ENCODE measurements around the gene SMIM29.

SMIM29 gene

DNA sequence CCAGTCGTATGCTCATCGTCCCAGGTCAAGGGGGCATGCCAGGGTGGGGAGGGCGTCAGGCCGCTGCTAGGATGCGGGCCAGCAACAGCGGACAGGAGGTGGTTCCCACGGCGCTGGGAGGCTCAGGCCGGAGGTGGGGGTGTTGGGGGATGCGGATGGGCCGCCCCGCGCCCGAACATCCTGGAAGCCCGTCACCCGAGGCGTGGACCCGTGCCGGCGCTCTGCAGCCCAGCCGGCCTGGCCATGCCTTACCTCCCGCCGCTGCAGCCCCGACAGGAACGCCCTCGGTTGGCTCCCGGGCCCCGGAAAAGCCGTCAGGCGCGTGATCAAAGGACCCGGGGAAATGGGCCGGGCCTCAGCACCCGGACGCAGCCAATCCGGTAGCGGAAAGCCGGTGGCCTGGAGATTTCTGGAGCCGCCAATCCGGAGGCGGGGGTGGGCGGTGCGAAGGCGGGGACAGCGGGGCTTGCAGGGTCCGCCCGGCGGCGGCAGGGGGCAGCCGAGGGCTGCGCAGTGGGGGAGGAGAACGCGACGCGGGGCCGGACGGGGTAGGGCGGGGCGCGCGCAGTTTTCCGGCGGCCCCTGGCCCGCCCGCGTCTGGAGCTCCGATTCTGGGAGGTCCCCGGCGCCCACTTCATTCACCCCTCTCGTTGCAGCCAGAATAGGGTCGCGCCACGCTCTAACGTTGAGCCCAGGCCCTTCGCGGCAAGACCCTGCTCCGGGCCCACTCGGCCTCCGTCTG lies at the start of gene SMIM29:
TSS of gene SMIM29 (minus strand) at position 280 of the 742 bp plus-strand sequence. CDS start 1,215 bp downstream, outside the sequence.
- peak within 1 kb of the TSS; percentile 80 for H3K9ac ChIP-seq (ENCODE audit: low read length)
- TF ChIP-seq, protein P1, sequence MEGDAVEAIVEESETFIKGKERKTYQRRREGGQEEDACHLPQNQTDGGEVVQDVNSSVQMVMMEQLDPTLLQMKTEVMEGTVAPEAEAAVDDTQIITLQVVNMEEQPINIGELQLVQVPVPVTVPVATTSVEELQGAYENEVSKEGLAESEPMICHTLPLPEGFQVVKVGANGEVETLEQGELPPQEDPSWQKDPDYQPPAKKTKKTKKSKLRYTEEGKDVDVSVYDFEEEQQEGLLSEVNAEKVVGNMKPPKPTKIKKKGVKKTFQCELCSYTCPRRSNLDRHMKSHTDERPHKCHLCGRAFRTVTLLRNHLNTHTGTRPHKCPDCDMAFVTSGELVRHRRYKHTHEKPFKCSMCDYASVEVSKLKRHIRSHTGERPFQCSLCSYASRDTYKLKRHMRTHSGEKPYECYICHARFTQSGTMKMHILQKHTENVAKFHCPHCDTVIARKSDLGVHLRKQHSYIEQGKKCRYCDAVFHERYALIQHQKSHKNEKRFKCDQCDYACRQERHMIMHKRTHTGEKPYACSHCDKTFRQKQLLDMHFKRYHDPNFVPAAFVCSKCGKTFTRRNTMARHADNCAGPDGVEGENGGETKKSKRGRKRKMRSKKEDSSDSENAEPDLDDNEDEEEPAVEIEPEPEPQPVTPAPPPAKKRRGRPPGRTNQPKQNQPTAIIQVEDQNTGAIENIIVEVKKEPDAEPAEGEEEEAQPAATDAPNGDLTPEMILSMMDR (IDR thresholded peaks at IDR 0.05; ENCODE audit: insufficient read depth, low read length, poor library complexity, severe bottlenecking) = peak; percentile 97
- TF ChIP-seq EZH2phosphoT487 (conservative IDR thresholded peaks at IDR 0.05; ENCODE audit: low read length) = no peak
- no peaks in the 10 kb centered on the region for H3K79me2 ChIP-seq (ENCODE audit: insufficient read depth, low read length)
- H3K36me3 ChIP-seq (ENCODE audit: low read length) = no peaks in the 10 kb centered on the region
- H3K27me3 ChIP-seq (ENCODE audit: low read length) = no peaks in the 10 kb centered on the region
- H3K9me3 ChIP-seq (ENCODE audit: insufficient read depth, low read length) = no peaks in the 10 kb centered on the region
- H4K20me1 ChIP-seq (ENCODE audit: low read depth, low read length) = no peaks in the 10 kb centered on the region
- peaks cover 37% of the 10 kb centered on the region for H3F3A ChIP-seq (ENCODE audit: insufficient read depth)
- H3K27ac ChIP-seq (ENCODE audit: low read depth, low read length) = peak within 1 kb of the TSS; percentile 71
- peak within 1 kb of the TSS; percentile 71 for H3K4me3 ChIP-seq (ENCODE audit: insufficient read depth, low read length, poor library complexity, severe bottlenecking)
- peak within 1 kb of the TSS; percentile 94 for H2AFZ ChIP-seq (ENCODE audit: low read depth, low read length, severe bottlenecking)
- no peaks in the 10 kb centered on the region for H3K9me2 ChIP-seq (replicated peaks; ENCODE audit: insufficient read depth, low read length)
- peak within 1 kb of the TSS; percentile 63 for H3K4me2 ChIP-seq (ENCODE audit: low read depth, low read length, poor library complexity, severe bottlenecking)

DNA sequence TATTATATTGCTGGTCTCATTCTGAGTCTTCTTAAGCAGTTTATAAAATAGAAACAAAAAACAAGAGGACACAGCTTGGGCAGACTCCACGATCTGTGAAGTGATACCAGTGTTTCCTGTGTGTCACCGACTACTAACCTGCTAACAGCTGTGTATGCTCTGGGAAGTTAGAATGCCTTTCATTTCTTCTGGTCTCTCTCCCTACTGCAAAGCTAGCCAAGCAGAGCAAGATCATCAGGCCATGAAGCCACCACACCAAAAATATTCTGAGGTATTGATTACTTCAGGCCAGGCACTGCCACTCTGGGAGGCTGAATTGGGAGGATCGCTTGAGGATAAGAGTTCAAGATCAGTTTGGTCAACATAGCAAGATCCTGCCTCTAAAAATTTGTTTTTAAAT lies 46.9 kb upstream of the SMIM29 start:
- H3K79me2 ChIP-seq (ENCODE audit: insufficient read depth, low read length) = 0 out of 2 replicates have a peak, but pooled peaks cover 2% of the 10 kb centered on the region
- H3K27ac ChIP-seq (ENCODE audit: low read depth, low read length) = no peak overlapping the region
- H3K4me3 ChIP-seq (ENCODE audit: insufficient read depth, low read length, poor library complexity, severe bottlenecking) = no peak overlapping the region
- H3K9ac ChIP-seq (ENCODE audit: low read length) = no peak overlapping the region
- H3F3A ChIP-seq (ENCODE audit: insufficient read depth) = no peaks in the 10 kb centered on the region
- no peak overlapping the region for H3K4me2 ChIP-seq (ENCODE audit: low read depth, low read length, poor library complexity, severe bottlenecking)
- no peak overlapping the region for H2AFZ ChIP-seq (ENCODE audit: low read depth, low read length, severe bottlenecking)
- H3K9me2 ChIP-seq (replicated peaks; ENCODE audit: insufficient read depth, low read length) = no peaks in the 10 kb centered on the region
- TF ChIP-seq, protein P1 (IDR thresholded peaks at IDR 0.05; ENCODE audit: insufficient read depth, low read length, poor library complexity, severe bottlenecking) = no peak
- TF ChIP-seq EZH2phosphoT487 (conservative IDR thresholded peaks at IDR 0.05; ENCODE audit: low read length) = no peak
- no peaks in the 10 kb centered on the region for H3K27me3 ChIP-seq (ENCODE audit: low read length)
- no peaks in the 10 kb centered on the region for H4K20me1 ChIP-seq (ENCODE audit: low read depth, low read length)
- H3K9me3 ChIP-seq (ENCODE audit: insufficient read depth, low read length) = no peaks in the 10 kb centered on the region
- H3K36me3 ChIP-seq (ENCODE audit: low read length) = peaks cover 8% of the 10 kb centered on the region; the same call in 1 of the 2 replicates

DNA sequence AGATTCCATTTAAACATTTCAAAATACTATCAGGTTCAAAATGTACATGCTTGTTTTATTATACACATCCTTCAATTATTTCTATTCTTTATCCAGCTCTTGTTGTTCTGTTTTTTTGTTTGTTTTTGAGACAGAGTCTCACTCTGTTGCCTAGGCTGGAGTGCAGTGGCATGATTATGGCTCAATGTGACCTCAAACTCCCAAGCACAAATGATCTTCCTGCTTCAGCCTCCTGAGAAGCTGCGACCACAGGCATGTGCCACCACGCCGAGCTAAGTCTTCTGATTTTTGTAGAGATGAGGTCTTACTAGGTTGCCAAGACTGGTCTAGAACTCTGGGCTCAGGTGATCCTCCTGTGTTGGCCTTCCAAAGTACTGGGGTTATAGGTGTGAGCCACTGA lies 44.1 kb upstream of the SMIM29 start:
- no peaks in the 10 kb centered on the region for H3K9me2 ChIP-seq (replicated peaks; ENCODE audit: insufficient read depth, low read length)
- no peaks in the 10 kb centered on the region for H3K27me3 ChIP-seq (ENCODE audit: low read length)
- peaks cover 13% of the 10 kb centered on the region; the same call in 1 of the 2 replicates for H3K36me3 ChIP-seq (ENCODE audit: low read length)
- H3K79me2 ChIP-seq (ENCODE audit: insufficient read depth, low read length) = 0 out of 2 replicates have a peak, but pooled peaks cover 2% of the 10 kb centered on the region
- H3K4me2 ChIP-seq (ENCODE audit: low read depth, low read length, poor library complexity, severe bottlenecking) = no peak overlapping the region
- H3K9me3 ChIP-seq (ENCODE audit: insufficient read depth, low read length) = no peaks in the 10 kb centered on the region
- H3K9ac ChIP-seq (ENCODE audit: low read length) = no peak overlapping the region
- TF ChIP-seq, protein P1 (IDR thresholded peaks at IDR 0.05; ENCODE audit: insufficient read depth, low read length, poor library complexity, severe bottlenecking) = no peak
- no peak for TF ChIP-seq EZH2phosphoT487 (conservative IDR thresholded peaks at IDR 0.05; ENCODE audit: low read length)
- no peak overlapping the region for H2AFZ ChIP-seq (ENCODE audit: low read depth, low read length, severe bottlenecking)
- H3K4me3 ChIP-seq (ENCODE audit: insufficient read depth, low read length, poor library complexity, severe bottlenecking) = no peak overlapping the region
- no peaks in the 10 kb centered on the region for H4K20me1 ChIP-seq (ENCODE audit: low read depth, low read length)
- H3F3A ChIP-seq (ENCODE audit: insufficient read depth) = no peaks in the 10 kb centered on the region
- no peak overlapping the region for H3K27ac ChIP-seq (ENCODE audit: low read depth, low read length)
